Measurements from ENCODE around the gene LPIN3. TPM values are rescaled to one million over a fixed set of nuclear protein-coding genes. Genes with fewer than 3 reads are reported as not detected.

The LPIN3 gene
- total RNA-seq, 2 experiments from 2014 or later, result 0.65 to 0.68 TPM

- Mint-ChIP-seq H3K4me1 (no peaks in the 10 kb centered on the region), H3K27ac (no peak overlapping the region), H3K27me3 (no peaks in the 10 kb centered on the region), H3K4me3 (no peak overlapping the region), H3K9me3 (no peaks in the 10 kb centered on the region), H3K36me3 (ENCODE audit: low read depth) (no peaks in the 10 kb centered on the region)
- POLR2A ChIA-PET, result no interaction called here
- CTCF ChIA-PET, result interaction anchor here (1.1 kb wide), 1 partner anchor 213 kb away, joined by 3 read pairs; no protein-coding TSS in a partner anchor
- DNase-seq, result no peak
These were observed 7.2 kb downstream of the LPIN3 start for GRCh38 chr20:41347523-41348429.

- no peaks in the 10 kb centered on the region for H3K36me3 Mint-ChIP-seq (ENCODE audit: low read depth)
- H3K27me3 Mint-ChIP-seq, result no peaks in the 10 kb centered on the region
- POLR2A ChIA-PET, result no interaction called here
- CTCF ChIA-PET, result interaction anchor here (1.1 kb wide), 1 partner anchor 214 kb away, joined by 3 read pairs; no protein-coding TSS in a partner anchor
- no peak for DNase-seq
- no peak overlapping the region for H3K27ac Mint-ChIP-seq
- no peak overlapping the region for H3K4me3 Mint-ChIP-seq
- no peaks in the 10 kb centered on the region for H3K4me1 Mint-ChIP-seq
- no peaks in the 10 kb centered on the region for H3K9me3 Mint-ChIP-seq
These were observed 8.0 kb downstream of the LPIN3 start for GRCh38 chr20:41348430-41349172.

- ChIA-PET POLR2A (no interaction called here), CTCF (no interaction called here)
These were observed 8.6 kb downstream of the LPIN3 start for GRCh38 chr20:41349266-41349665.

GRCh38 chr20:41349943-41350342 lies 9.3 kb downstream of the LPIN3 start:
- Mint-ChIP-seq H3K27me3 (no peaks in the 10 kb centered on the region), H3K4me3 (no peak overlapping the region), H3K36me3 (ENCODE audit: low read depth) (no peaks in the 10 kb centered on the region), H3K9me3 (no peaks in the 10 kb centered on the region), H3K27ac (no peak overlapping the region), H3K4me1 (no peaks in the 10 kb centered on the region)
- POLR2A ChIA-PET, result no interaction called here
- CTCF ChIA-PET, result interaction anchor here (0.6 kb wide), 1 partner anchor 177 kb away, joined by 3 read pairs; no protein-coding TSS in a partner anchor
- no peak for DNase-seq

More at GRCh38 chr20:41349266-41349665, 8.6 kb downstream of the LPIN3 start:
- Mint-ChIP-seq H3K9me3 (no peaks in the 10 kb centered on the region), H3K36me3 (ENCODE audit: low read depth) (no peaks in the 10 kb centered on the region), H3K27ac (no peak overlapping the region), H3K4me1 (no peaks in the 10 kb centered on the region), H3K4me3 (no peak overlapping the region), H3K27me3 (no peaks in the 10 kb centered on the region)
- no peak for DNase-seq

- no peaks in the 10 kb centered on the region for H3K36me3 Mint-ChIP-seq (ENCODE audit: low read depth)
- no peaks in the 10 kb centered on the region for H3K9me3 Mint-ChIP-seq
- POLR2A ChIA-PET, result no interaction called here
- H3K27me3 Mint-ChIP-seq, result no peaks in the 10 kb centered on the region
- DNase-seq, result no peak
- CTCF ChIA-PET, result interaction anchor here (0.6 to 1.4 kb wide), 3 partner anchors 10 to 178 kb away, joined by 3 to 4 read pairs (median 3); partner anchors contain the start of gene LPIN3
- no peak overlapping the region for H3K4me3 Mint-ChIP-seq
- H3K27ac Mint-ChIP-seq, result no peak overlapping the region
- H3K4me1 Mint-ChIP-seq, result no peaks in the 10 kb centered on the region
These were observed 9.9 kb downstream of the LPIN3 start for GRCh38 chr20:41350408-41350962.

GRCh38 chr20:41352106-41352505 lies 11.5 kb downstream of the LPIN3 start:
- Mint-ChIP-seq H3K4me3 (no peak overlapping the region), H3K4me1 (no peaks in the 10 kb centered on the region), H3K27me3 (no peaks in the 10 kb centered on the region), H3K36me3 (ENCODE audit: low read depth) (no peaks in the 10 kb centered on the region), H3K27ac (no peak overlapping the region), H3K9me3 (no peaks in the 10 kb centered on the region)
- CTCF ChIA-PET, result no interaction called here
- DNase-seq, result no peak
- POLR2A ChIA-PET, result no interaction called here

GRCh38 chr20:41352666-41353065 lies 12.0 kb downstream of the LPIN3 start:
- H3K27me3 Mint-ChIP-seq, result no peaks in the 10 kb centered on the region
- CTCF ChIA-PET, result no interaction called here
- H3K27ac Mint-ChIP-seq, result no peak overlapping the region
- POLR2A ChIA-PET, result no interaction called here
- H3K4me1 Mint-ChIP-seq, result no peaks in the 10 kb centered on the region
- H3K4me3 Mint-ChIP-seq, result no peak overlapping the region
- no peaks in the 10 kb centered on the region for H3K9me3 Mint-ChIP-seq
- no peak for DNase-seq
- H3K36me3 Mint-ChIP-seq (ENCODE audit: low read depth), result no peaks in the 10 kb centered on the region

- Mint-ChIP-seq H3K27me3 (no peaks in the 10 kb centered on the region), H3K4me1 (no peaks in the 10 kb centered on the region), H3K9me3 (no peaks in the 10 kb centered on the region), H3K36me3 (ENCODE audit: low read depth) (no peaks in the 10 kb centered on the region), H3K4me3 (no peak overlapping the region), H3K27ac (no peak overlapping the region)
- CTCF ChIA-PET, result no interaction called here
- POLR2A ChIA-PET, result no interaction called here
- DNase-seq, result no peak
These were observed 12.9 kb downstream of the LPIN3 start for GRCh38 chr20:41353530-41353929.

GRCh38 chr20:41355192-41355591 lies 14.6 kb downstream of the LPIN3 start:
- no peak overlapping the region for H3K27ac Mint-ChIP-seq
- H3K9me3 Mint-ChIP-seq, result no peaks in the 10 kb centered on the region
- CTCF ChIA-PET, result no interaction called here
- H3K36me3 Mint-ChIP-seq (ENCODE audit: low read depth), result no peaks in the 10 kb centered on the region
- POLR2A ChIA-PET, result no interaction called here
- H3K4me1 Mint-ChIP-seq, result no peaks in the 10 kb centered on the region
- H3K27me3 Mint-ChIP-seq, result no peaks in the 10 kb centered on the region
- H3K4me3 Mint-ChIP-seq, result no peak overlapping the region
- no peak for DNase-seq

GRCh38 chr20:41355598-41356203 lies 15.1 kb downstream of the LPIN3 start:
- Mint-ChIP-seq H3K27me3 (no peaks in the 10 kb centered on the region), H3K9me3 (no peaks in the 10 kb centered on the region), H3K27ac (no peak overlapping the region), H3K4me3 (no peak overlapping the region), H3K36me3 (ENCODE audit: low read depth) (no peaks in the 10 kb centered on the region), H3K4me1 (no peaks in the 10 kb centered on the region)
- POLR2A ChIA-PET, result no interaction called here
- CTCF ChIA-PET, result no interaction called here
- DNase-seq, result no peak

- Mint-ChIP-seq H3K27ac (no peak overlapping the region), H3K4me3 (no peak overlapping the region), H3K9me3 (no peaks in the 10 kb centered on the region), H3K36me3 (ENCODE audit: low read depth) (no peaks in the 10 kb centered on the region), H3K4me1 (no peaks in the 10 kb centered on the region), H3K27me3 (no peaks in the 10 kb centered on the region)
- POLR2A ChIA-PET, result no interaction called here
- no peak for DNase-seq
- CTCF ChIA-PET, result no interaction called here
These were observed 16.3 kb downstream of the LPIN3 start for GRCh38 chr20:41356951-41357350.

GRCh38 chr20:41357424-41358163 lies 17.0 kb downstream of the LPIN3 start:
- Mint-ChIP-seq H3K27ac (no peak overlapping the region), H3K4me3 (no peak overlapping the region), H3K36me3 (ENCODE audit: low read depth) (no peaks in the 10 kb centered on the region), H3K9me3 (no peaks in the 10 kb centered on the region), H3K27me3 (no peaks in the 10 kb centered on the region), H3K4me1 (no peaks in the 10 kb centered on the region)
- ChIA-PET CTCF (no interaction called here), POLR2A (no interaction called here)
- DNase-seq, result no peak

- ChIA-PET CTCF (no interaction called here), POLR2A (no interaction called here)
- Mint-ChIP-seq H3K9me3 (no peaks in the 10 kb centered on the region), H3K4me1 (no peaks in the 10 kb centered on the region), H3K27me3 (no peaks in the 10 kb centered on the region), H3K27ac (no peak overlapping the region), H3K36me3 (ENCODE audit: low read depth) (no peaks in the 10 kb centered on the region), H3K4me3 (no peak overlapping the region)
- DNase-seq, result no peak
These were observed 17.6 kb downstream of the LPIN3 start for GRCh38 chr20:41358230-41358629.

All from activated CD4-positive, alpha-beta memory T cell treated with anti-CD3 and anti-CD28 coated beads, Interleukin-2, amount 10 ng/mL, durations not matched to agents 7 days and 5 days (primary cell).